ENCODE measurements around the gene TPRA1.

The TPRA1 gene

GRCh38 chr3:127590593-127591465 lies at the start of gene TPRA1:
TSS of gene TPRA1 (minus strand) at chr3:127590733. CDS start at chr3:127580146, 10,587 bp downstream.
- peak; percentile 95 for DNase-seq (ENCODE audit: low read depth)

GRCh38 chr3:127640042-127640355 lies 49.5 kb upstream of the TPRA1 start:
- DNase-seq (ENCODE audit: low read depth): no peak

GRCh38 chr3:127639173-127640041 lies 48.9 kb upstream of the TPRA1 start:
- DNase-seq (ENCODE audit: low read depth): no peak

GRCh38 chr3:127637971-127638370 lies 47.4 kb upstream of the TPRA1 start:
- no peak for DNase-seq (ENCODE audit: low read depth)

- no peak for DNase-seq (ENCODE audit: low read depth)
Observed at GRCh38 chr3:127637546-127637945, 47.0 kb upstream of the TPRA1 start.

- DNase-seq (ENCODE audit: low read depth): no peak
Observed at GRCh38 chr3:127634653-127635052, 44.1 kb upstream of the TPRA1 start.

- no peak for DNase-seq (ENCODE audit: low read depth)
Observed at GRCh38 chr3:127632035-127632820, 41.7 kb upstream of the TPRA1 start.

GRCh38 chr3:127630811-127631714 lies 40.5 kb upstream of the TPRA1 start:
- no peak for DNase-seq (ENCODE audit: low read depth)

- no peak for DNase-seq (ENCODE audit: low read depth)
Observed at GRCh38 chr3:127629467-127630403, 39.2 kb upstream of the TPRA1 start.

GRCh38 chr3:127628788-127629466 lies 38.4 kb upstream of the TPRA1 start, which contains the start of gene PODXL2:
TSS of gene PODXL2 (plus strand) at chr3:127629185. CDS start at chr3:127629220, 35 bp downstream.
- no peak for DNase-seq (ENCODE audit: low read depth)

- no peak for DNase-seq (ENCODE audit: low read depth)
Observed at GRCh38 chr3:127628426-127628787, 37.9 kb upstream of the TPRA1 start.

- no peak for DNase-seq (ENCODE audit: low read depth)
Observed at GRCh38 chr3:127625821-127626220, 35.3 kb upstream of the TPRA1 start.

- DNase-seq (ENCODE audit: low read depth): no peak
Observed at GRCh38 chr3:127624063-127624462, 33.5 kb upstream of the TPRA1 start.

- no peak for DNase-seq (ENCODE audit: low read depth)
Observed at GRCh38 chr3:127622772-127623576, 32.4 kb upstream of the TPRA1 start.

GRCh38 chr3:127622031-127622430 lies 31.5 kb upstream of the TPRA1 start:
- no peak for DNase-seq (ENCODE audit: low read depth)

GRCh38 chr3:127620637-127621375 lies 30.3 kb upstream of the TPRA1 start:
- DNase-seq (ENCODE audit: low read depth): no peak

GRCh38 chr3:127618891-127619290 lies 28.4 kb upstream of the TPRA1 start:
- no peak for DNase-seq (ENCODE audit: low read depth)
